SK-N-SH treated with all-trans-retinoic acid at 6 μM for 48 hours (cell line): ENCODE measurements around the gene IGFN1.

Experiments used
- ATAC-seq: fragments of 200-7000 bp; cut with Tn5 transposase; 3 replicates; pipeline ENCODE4 v1.9.1; 2020; ENCODE audit warnings: mild to moderate bottlenecking, moderate library complexity
- ARNTL ChIP-seq: fragments of 450-650 bp; formaldehyde crosslinking; IDR thresholded peaks from 2 replicates; pipeline ENCODE4 v1.5.0; 2020; ENCODE audit warnings: low read depth, mild to moderate bottlenecking, moderate library complexity, borderline replicate concordance
- BACH2 ChIP-seq: fragments of 250-450 bp; sonication (Bioruptor Pico); IDR thresholded peaks from 2 replicates; pipeline ENCODE4 v1.9.0; 2021; ENCODE audit warnings: mild to moderate bottlenecking, borderline replicate concordance
- CSDC2 ChIP-seq: fragments of 250-450 bp; sonication (Bioruptor Pico); IDR thresholded peaks from 2 replicates; pipeline ENCODE4 v1.5.0; 2020; ENCODE audit warnings: mild to moderate bottlenecking, moderate library complexity
- ESRRG ChIP-seq: fragments of 250-450 bp; sonication (Bioruptor Pico); IDR thresholded peaks from 2 replicates; pipeline ENCODE4 v1.6.1; 2021; ENCODE audit warnings: mild to moderate bottlenecking
- GLIS3 ChIP-seq: fragments of 250-450 bp; sonication (Bioruptor Pico); IDR thresholded peaks from 2 replicates; pipeline ENCODE4 v1.5.0; 2020; ENCODE audit warnings: mild to moderate bottlenecking, moderate library complexity
- ISL1 ChIP-seq: fragments of 250-450 bp; sonication (Bioruptor Pico); IDR thresholded peaks from 2 replicates; pipeline ENCODE4 v2.1.2; 2022; ENCODE audit warnings: mild to moderate bottlenecking, moderate library complexity
- OSR1 ChIP-seq: fragments of 250-450 bp; sonication (Bioruptor Pico); IDR thresholded peaks from 2 replicates; pipeline ENCODE4 v1.8.0; 2022; ENCODE audit warnings: moderate library complexity, mild to moderate bottlenecking, inconsistent platforms
- PATZ1 ChIP-seq: fragments of 250-450 bp; sonication (Bioruptor Pico); IDR thresholded peaks from 2 replicates; pipeline ENCODE4 v1.8.0; 2020; ENCODE audit warnings: mild to moderate bottlenecking, moderate library complexity, borderline replicate concordance
- POU6F1 ChIP-seq: fragments of 250-450 bp; sonication (Bioruptor Pico); IDR thresholded peaks from 2 replicates; pipeline ENCODE4 v1.8.0; 2021; ENCODE audit warnings: low read depth, mild to moderate bottlenecking, moderate library complexity, borderline replicate concordance
- PPARA ChIP-seq: fragments of 250-450 bp; sonication (Bioruptor Pico); IDR thresholded peaks from 2 replicates; pipeline ENCODE4 v1.5.0; 2020; ENCODE audit warnings: mild to moderate bottlenecking, borderline replicate concordance
- RARB ChIP-seq: fragments of 250-450 bp; sonication (Bioruptor Pico); IDR thresholded peaks from 2 replicates; pipeline ENCODE4 v1.8.0; 2021; ENCODE audit warnings: mild to moderate bottlenecking, moderate library complexity
- SNAI2 ChIP-seq: fragments of 250-450 bp; sonication (Bioruptor Pico); IDR thresholded peaks from 2 replicates; pipeline ENCODE4 v1.5.0; 2020; ENCODE audit warnings: mild to moderate bottlenecking, moderate library complexity
- TCF4 ChIP-seq: fragments of 250-450 bp; sonication (Bioruptor Pico); IDR thresholded peaks from 2 replicates; pipeline ENCODE4 v1.8.0; 2021; ENCODE audit warnings: mild to moderate bottlenecking, moderate library complexity, borderline replicate concordance
- TOX ChIP-seq: fragments of 250-450 bp; sonication (Bioruptor Pico); IDR thresholded peaks from 2 replicates; pipeline ENCODE4 v1.8.0; 2021; ENCODE audit warnings: mild to moderate bottlenecking, moderate library complexity, borderline replicate concordance
- ZC3H10 ChIP-seq: fragments of 250-450 bp; sonication (Bioruptor Pico); IDR thresholded peaks from 2 replicates; pipeline ENCODE4 v1.5.1; 2021; ENCODE audit warnings: mild to moderate bottlenecking, moderate library complexity
- ZFP3 ChIP-seq: fragments of 250-450 bp; sonication (Bioruptor Pico); IDR thresholded peaks from 2 replicates; pipeline ENCODE4 v1.5.0; 2020; ENCODE audit warnings: mild to moderate bottlenecking, moderate library complexity
- ZFP30 ChIP-seq: fragments of 450-650 bp; formaldehyde crosslinking; IDR thresholded peaks from 2 replicates; pipeline ENCODE4 v1.5.0; 2022; ENCODE audit warnings: mild to moderate bottlenecking, moderate library complexity
- ZNF565 ChIP-seq: fragments of 450-650 bp; formaldehyde crosslinking; conservative IDR thresholded peaks from 2 replicates; pipeline ENCODE4 v1.5.0; 2020; ENCODE audit warnings: low read depth, mild to moderate bottlenecking, moderate library complexity
- ZNF70 ChIP-seq: fragments of 450-650 bp; formaldehyde crosslinking; IDR thresholded peaks from 2 replicates; pipeline ENCODE4 v1.5.0; 2020; ENCODE audit warnings: mild to moderate bottlenecking, moderate library complexity
- ZNF8 ChIP-seq: fragments of 450-650 bp; formaldehyde crosslinking; IDR thresholded peaks from 2 replicates; pipeline ENCODE4 v1.5.0; 2020; ENCODE audit warnings: mild to moderate bottlenecking, moderate library complexity
- TF ChIP-seq, protein P1 (sequence below): fragments of 250-450 bp; sonication (Bioruptor Pico); IDR thresholded peaks from 2 replicates; pipeline ENCODE4 v1.5.0; 2020; ENCODE audit warnings: mild to moderate bottlenecking, moderate library complexity
- TF ChIP-seq, protein P2 (sequence below): fragments of 250-450 bp; sonication (Bioruptor Pico); IDR thresholded peaks from 2 replicates; pipeline ENCODE4 v1.5.1; 2020; ENCODE audit warnings: low read depth, mild to moderate bottlenecking, moderate library complexity

The IGFN1 gene

GRCh38 chr1:201189085-201189484, 1.5 kb upstream of the IGFN1 start:
- no peak for ATAC-seq
- TF ChIP-seq, protein P1, sequence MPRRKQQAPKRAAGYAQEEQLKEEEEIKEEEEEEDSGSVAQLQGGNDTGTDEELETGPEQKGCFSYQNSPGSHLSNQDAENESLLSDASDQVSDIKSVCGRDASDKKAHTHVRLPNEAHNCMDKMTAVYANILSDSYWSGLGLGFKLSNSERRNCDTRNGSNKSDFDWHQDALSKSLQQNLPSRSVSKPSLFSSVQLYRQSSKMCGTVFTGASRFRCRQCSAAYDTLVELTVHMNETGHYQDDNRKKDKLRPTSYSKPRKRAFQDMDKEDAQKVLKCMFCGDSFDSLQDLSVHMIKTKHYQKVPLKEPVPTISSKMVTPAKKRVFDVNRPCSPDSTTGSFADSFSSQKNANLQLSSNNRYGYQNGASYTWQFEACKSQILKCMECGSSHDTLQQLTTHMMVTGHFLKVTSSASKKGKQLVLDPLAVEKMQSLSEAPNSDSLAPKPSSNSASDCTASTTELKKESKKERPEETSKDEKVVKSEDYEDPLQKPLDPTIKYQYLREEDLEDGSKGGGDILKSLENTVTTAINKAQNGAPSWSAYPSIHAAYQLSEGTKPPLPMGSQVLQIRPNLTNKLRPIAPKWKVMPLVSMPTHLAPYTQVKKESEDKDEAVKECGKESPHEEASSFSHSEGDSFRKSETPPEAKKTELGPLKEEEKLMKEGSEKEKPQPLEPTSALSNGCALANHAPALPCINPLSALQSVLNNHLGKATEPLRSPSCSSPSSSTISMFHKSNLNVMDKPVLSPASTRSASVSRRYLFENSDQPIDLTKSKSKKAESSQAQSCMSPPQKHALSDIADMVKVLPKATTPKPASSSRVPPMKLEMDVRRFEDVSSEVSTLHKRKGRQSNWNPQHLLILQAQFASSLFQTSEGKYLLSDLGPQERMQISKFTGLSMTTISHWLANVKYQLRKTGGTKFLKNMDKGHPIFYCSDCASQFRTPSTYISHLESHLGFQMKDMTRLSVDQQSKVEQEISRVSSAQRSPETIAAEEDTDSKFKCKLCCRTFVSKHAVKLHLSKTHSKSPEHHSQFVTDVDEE (CRISPR knock-in tag) = no peak
- no peak for TF ChIP-seq TCF4 (CRISPR knock-in tag)
- TF ChIP-seq PPARA (CRISPR knock-in tag) = no peak
- TF ChIP-seq ZNF70 = no peak
- TF ChIP-seq TOX (CRISPR knock-in tag) = no peak
- no peak for TF ChIP-seq CSDC2 (CRISPR knock-in tag)
- TF ChIP-seq ARNTL (CRISPR knock-in tag) = no peak
- TF ChIP-seq ZNF8 = no peak
- no peak for TF ChIP-seq RARB (CRISPR knock-in tag)
- TF ChIP-seq ZNF565 (CRISPR knock-in tag) = no peak
- TF ChIP-seq GLIS3 (CRISPR knock-in tag) = no peak
- no peak for TF ChIP-seq ESRRG (CRISPR knock-in tag)

DNA sequence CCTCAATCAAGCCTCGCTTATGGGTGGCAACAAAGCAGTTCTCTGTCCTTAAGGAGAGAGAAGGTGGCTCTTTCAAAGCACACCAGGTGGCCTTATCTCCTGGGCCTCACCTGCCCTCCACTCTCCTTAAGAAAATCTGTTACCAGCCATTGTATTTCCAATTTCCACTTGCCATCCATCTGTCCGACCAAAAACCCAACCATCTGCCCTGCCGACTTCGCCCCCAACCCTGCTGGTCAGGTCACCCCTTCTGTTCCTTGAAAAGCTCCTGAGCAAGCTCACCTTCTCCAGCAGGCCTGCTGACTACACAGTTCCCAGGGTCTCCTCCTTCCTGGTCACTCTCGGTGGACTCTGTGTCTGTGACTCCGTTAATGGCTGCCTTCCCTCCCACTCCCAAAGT, 619 bp upstream of the IGFN1 start:
- TF ChIP-seq, protein P2, sequence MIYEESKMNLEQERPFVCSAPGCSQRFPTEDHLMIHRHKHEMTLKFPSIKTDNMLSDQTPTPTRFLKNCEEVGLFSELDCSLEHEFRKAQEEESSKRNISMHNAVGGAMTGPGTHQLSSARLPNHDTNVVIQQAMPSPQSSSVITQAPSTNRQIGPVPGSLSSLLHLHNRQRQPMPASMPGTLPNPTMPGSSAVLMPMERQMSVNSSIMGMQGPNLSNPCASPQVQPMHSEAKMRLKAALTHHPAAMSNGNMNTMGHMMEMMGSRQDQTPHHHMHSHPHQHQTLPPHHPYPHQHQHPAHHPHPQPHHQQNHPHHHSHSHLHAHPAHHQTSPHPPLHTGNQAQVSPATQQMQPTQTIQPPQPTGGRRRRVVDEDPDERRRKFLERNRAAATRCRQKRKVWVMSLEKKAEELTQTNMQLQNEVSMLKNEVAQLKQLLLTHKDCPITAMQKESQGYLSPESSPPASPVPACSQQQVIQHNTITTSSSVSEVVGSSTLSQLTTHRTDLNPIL (CRISPR knock-in tag) = no peak
- no peak for TF ChIP-seq SNAI2 (CRISPR knock-in tag)
- TF ChIP-seq ESRRG (CRISPR knock-in tag) = no peak
- no peak for TF ChIP-seq ZNF70
- TF ChIP-seq PATZ1 = no peak
- TF ChIP-seq, protein P1 (CRISPR knock-in tag) = no peak
- no peak for TF ChIP-seq ZNF565 (CRISPR knock-in tag)
- no peak for TF ChIP-seq TOX (CRISPR knock-in tag)
- TF ChIP-seq GLIS3 (CRISPR knock-in tag) = no peak
- TF ChIP-seq ARNTL (CRISPR knock-in tag) = no peak
- TF ChIP-seq CSDC2 (CRISPR knock-in tag) = no peak
- no peak for TF ChIP-seq PPARA (CRISPR knock-in tag)

GRCh38 chr1:201191653-201192260, 1.1 kb downstream of the IGFN1 start:
- ATAC-seq = peak; percentile 89
- TF ChIP-seq BACH2 (CRISPR knock-in tag) (no peak), RARB (CRISPR knock-in tag) (no peak), ZFP3 (no peak), TOX (CRISPR knock-in tag) (no peak), POU6F1 (CRISPR knock-in tag) (no peak), ZNF8 (no peak), PPARA (CRISPR knock-in tag) (no peak), CSDC2 (CRISPR knock-in tag) (no peak), OSR1 (CRISPR knock-in tag) (no peak), ESRRG (CRISPR knock-in tag) (no peak), SNAI2 (CRISPR knock-in tag) (no peak), ZNF70 (no peak), ZC3H10 (no peak), ARNTL (CRISPR knock-in tag) (no peak), ISL1 (CRISPR knock-in tag) (no peak), ZFP30 (CRISPR knock-in tag) (no peak), ZNF565 (CRISPR knock-in tag) (no peak)
- TF ChIP-seq, protein P1 (CRISPR knock-in tag) = no peak

More for the DNA sequence above, 619 bp upstream of the IGFN1 start:
- ATAC-seq = no peak
